K562 (cell line): ENCODE data around the gene SUGP1. TPM values are rescaled to one million over a fixed set of nuclear protein-coding genes. Genes with fewer than 3 reads are reported as not detected.

Source experiments
- DPF2 ChIP-seq: fragments of 450-650 bp; IDR thresholded peaks from 2 replicates; pipeline ENCODE4 v1.6.1; 2016
- HNRNPK ChIP-seq: fragments of 200-400 bp; formaldehyde crosslinking; IDR thresholded peaks from one replicate; pipeline ENCODE4 v1.6.1; 2018; ENCODE audit warnings: mild to moderate bottlenecking, low read depth, low read length; ENCODE audit not compliant: poor library complexity, severe bottlenecking
- KHSRP ChIP-seq: fragments of 450-650 bp; IDR thresholded peaks from 2 replicates; pipeline ENCODE4 v1.6.1; 2017
- MAFG ChIP-seq: fragments of 450-650 bp; conservative IDR thresholded peaks from 2 replicates; pipeline ENCODE4 v1.6.1; 2016; ENCODE audit warnings: missing genetic modification characterization, missing compliant biosample characterization
- NR1H2 ChIP-seq: sonication (generic); formaldehyde crosslinking; IDR thresholded peaks from 2 replicates; pipeline ENCODE4 v1.4.0; 2020; ENCODE audit warnings: mild to moderate bottlenecking, missing genetic modification reagents
- PHF21A ChIP-seq: fragments of 450-650 bp; IDR thresholded peaks from 2 replicates; pipeline ENCODE4 v1.6.1; 2017; ENCODE audit warnings: low read depth, borderline replicate concordance
- RAD21 ChIP-seq, 2 experiments: fragments of 250-450 bp in 1 of 2; fragments of 450-650 bp in 1 of 2; sonication (Bioruptor Pico) in 1 of 2; formaldehyde crosslinking in 1 of 2; IDR thresholded peaks in 1 of 2; conservative IDR thresholded peaks in 1 of 2; 2 replicates each; pipeline versions ENCODE4 v1.4.0 to v1.8.0; 2020 to 2022; ENCODE audit warnings: mild to moderate bottlenecking in 2 of 2, moderate library complexity in 1 of 2
- RBBP5 ChIP-seq: fragments of 200-600 bp; sonication (generic); IDR thresholded peaks from 2 replicates; pipeline ENCODE4 v1.6.1; 2012; ENCODE audit warnings: borderline replicate concordance, mild to moderate bottlenecking, low read length, control low read depth, inconsistent platforms; ENCODE audit not compliant: insufficient read depth, poor library complexity, severe bottlenecking
- ZFP1 ChIP-seq: fragments of 450-650 bp; formaldehyde crosslinking; IDR thresholded peaks from 2 replicates; pipeline ENCODE4 v1.4.0; 2020; ENCODE audit warnings: mild to moderate bottlenecking, mixed read lengths
- ZNF644 ChIP-seq: fragments of 200-800 bp; sonication (Bioruptor generic); IDR thresholded peaks from 2 replicates; pipeline ENCODE4 v1.6.1; 2016; ENCODE audit warnings: low read depth, missing genetic modification characterization, missing compliant biosample characterization
- polyA plus RNA-seq, 8 experiments: library from polyadenylated mRNA; depleted of rRNA in 4 of 8; stranded (reverse) in 5 of 8; unstranded in 3 of 8; fragments of >200 nt; fragmentation: Nextera tagmentation in 2 of 8; fragmentation: Illumina TruSeq in 1 of 8; extraction: Ambion mirVana in 2 of 8; extraction: Trizol in 1 of 8; gene quantifications; 2 replicates each; pipeline versions ENCODE4 v1.2.1 to v1.2.3, GENCODE V29; 2011 to 2014; ENCODE audit warnings: inconsistent platforms in 1 of 8, missing spikeins in 1 of 8
- total RNA-seq, 7 experiments: library from RNA; depleted of rRNA in 6 of 7; stranded (reverse); fragments of >200 nt in 6 of 7; fragmentation: Illumina TruSeq in 2 of 7; extraction: Trizol in 2 of 7; gene quantifications; 2 replicates each; pipeline versions ENCODE4 v1.2.1 to v1.2.3, GENCODE V29; 2011 to 2021; ENCODE audit warnings: low replicate concordance in 1 of 7
- TF ChIP-seq, protein P1 (sequence below): fragments of 450-650 bp; IDR thresholded peaks from 2 replicates; pipeline ENCODE4 v1.6.1; 2016; ENCODE audit warnings: mild to moderate bottlenecking
- TF ChIP-seq, protein P2 (sequence below): fragments of 250-450 bp; sonication (Bioruptor Pico); IDR thresholded peaks from 2 replicates; pipeline ENCODE4 v1.4.0; 2020; ENCODE audit warnings: mild to moderate bottlenecking
- TF ChIP-seq, protein P3 (sequence below): sonication (generic); formaldehyde crosslinking; IDR thresholded peaks from 2 replicates; pipeline ENCODE4 v1.8.0; 2022; ENCODE audit warnings: mild to moderate bottlenecking, missing genetic modification reagents, borderline replicate concordance
- TF ChIP-seq, protein P4 (sequence below): fragments of 450-650 bp; IDR thresholded peaks from 2 replicates; pipeline ENCODE4 v1.6.1; 2018; ENCODE audit not compliant: partially characterized antibody
- TF ChIP-seq, protein P5 (sequence below): sonication (generic); formaldehyde crosslinking; IDR thresholded peaks from 2 replicates; pipeline ENCODE4 v1.8.0; 2022; ENCODE audit warnings: mild to moderate bottlenecking, low read depth, missing genetic modification reagents

The SUGP1 gene
- total and polyA plus RNA-seq, 9 of the 15 experiments (the other 6 are each of a cell fraction or from before 2014, with no cell fraction given): 1.0 to 53.3 (median 32.4) TPM

DNA sequence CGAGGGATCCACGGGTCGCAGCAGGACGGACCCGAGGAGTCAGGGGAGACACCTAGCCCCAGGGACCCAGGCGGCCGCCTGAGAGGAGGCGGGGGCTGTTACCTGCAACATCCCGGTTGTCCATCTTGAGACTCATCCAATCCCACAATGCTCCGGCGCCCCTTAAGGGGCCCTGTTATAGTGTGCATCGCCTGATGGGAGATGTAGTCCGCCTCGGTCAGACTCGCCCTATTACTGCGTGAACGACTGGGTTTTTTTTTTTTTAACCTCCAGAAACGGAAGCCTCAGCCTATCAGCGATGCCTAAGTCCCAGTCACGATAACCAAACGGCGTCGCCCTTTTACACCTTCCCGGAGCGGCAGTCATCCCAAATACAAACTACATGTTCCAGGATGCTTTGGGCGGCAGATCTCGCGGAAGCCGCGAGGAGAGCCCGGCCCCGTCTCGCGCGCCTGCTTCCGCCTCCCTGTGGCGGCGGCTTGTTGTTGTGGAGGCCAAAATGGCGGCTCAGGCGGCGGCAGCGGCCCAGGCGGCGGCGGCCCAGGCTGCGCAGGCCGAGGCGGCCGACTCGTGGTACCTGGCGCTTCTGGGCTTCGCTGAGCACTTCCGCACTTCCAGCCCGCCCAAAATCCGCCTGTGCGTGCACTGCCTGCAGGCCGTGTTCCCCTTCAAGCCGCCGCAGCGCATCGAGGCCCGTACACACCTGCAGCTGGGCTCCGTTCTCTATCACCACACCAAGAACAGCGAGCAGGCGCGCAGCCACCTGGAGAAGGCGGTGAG is at the start of gene SUGP1, which contains the start of gene MAU2 (continued):
- TF ChIP-seq, protein P1, sequence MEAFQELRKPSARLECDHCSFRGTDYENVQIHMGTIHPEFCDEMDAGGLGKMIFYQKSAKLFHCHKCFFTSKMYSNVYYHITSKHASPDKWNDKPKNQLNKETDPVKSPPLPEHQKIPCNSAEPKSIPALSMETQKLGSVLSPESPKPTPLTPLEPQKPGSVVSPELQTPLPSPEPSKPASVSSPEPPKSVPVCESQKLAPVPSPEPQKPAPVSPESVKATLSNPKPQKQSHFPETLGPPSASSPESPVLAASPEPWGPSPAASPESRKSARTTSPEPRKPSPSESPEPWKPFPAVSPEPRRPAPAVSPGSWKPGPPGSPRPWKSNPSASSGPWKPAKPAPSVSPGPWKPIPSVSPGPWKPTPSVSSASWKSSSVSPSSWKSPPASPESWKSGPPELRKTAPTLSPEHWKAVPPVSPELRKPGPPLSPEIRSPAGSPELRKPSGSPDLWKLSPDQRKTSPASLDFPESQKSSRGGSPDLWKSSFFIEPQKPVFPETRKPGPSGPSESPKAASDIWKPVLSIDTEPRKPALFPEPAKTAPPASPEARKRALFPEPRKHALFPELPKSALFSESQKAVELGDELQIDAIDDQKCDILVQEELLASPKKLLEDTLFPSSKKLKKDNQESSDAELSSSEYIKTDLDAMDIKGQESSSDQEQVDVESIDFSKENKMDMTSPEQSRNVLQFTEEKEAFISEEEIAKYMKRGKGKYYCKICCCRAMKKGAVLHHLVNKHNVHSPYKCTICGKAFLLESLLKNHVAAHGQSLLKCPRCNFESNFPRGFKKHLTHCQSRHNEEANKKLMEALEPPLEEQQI: no peak
- TF ChIP-seq KHSRP (no peak), MAFG (tag) (no peak), PHF21A (no peak), ZFP1 (CRISPR knock-in tag) (no peak), RBBP5 (peak; percentile 77), DPF2 (no peak), NR1H2 (CRISPR knock-in tag) (peak; percentile 86; the same call in 1 of the 2 replicates), HNRNPK (no peak), RAD21 (CRISPR knock-in tag; conservative IDR thresholded peaks at IDR 0.05 in 1 of 2, IDR thresholded peaks at IDR 0.05 in 1 of 2) (peak in 1 of 2 experiments; percentile 26; a peak in 1 of 4 replicates), ZNF644 (tag) (peak; percentile 94)
- TF ChIP-seq, protein P2, sequence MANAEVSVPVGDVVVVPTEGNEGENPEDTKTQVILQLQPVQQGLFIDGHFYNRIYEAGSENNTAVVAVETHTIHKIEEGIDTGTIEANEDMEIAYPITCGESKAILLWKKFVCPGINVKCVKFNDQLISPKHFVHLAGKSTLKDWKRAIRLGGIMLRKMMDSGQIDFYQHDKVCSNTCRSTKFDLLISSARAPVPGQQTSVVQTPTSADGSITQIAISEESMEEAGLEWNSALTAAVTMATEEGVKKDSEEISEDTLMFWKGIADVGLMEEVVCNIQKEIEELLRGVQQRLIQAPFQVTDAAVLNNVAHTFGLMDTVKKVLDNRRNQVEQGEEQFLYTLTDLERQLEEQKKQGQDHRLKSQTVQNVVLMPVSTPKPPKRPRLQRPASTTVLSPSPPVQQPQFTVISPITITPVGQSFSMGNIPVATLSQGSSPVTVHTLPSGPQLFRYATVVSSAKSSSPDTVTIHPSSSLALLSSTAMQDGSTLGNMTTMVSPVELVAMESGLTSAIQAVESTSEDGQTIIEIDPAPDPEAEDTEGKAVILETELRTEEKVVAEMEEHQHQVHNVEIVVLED (CRISPR knock-in tag): 0 out of 2 replicates have a peak, but pooled peaks have one; percentile 39
- TF ChIP-seq, protein P3, sequence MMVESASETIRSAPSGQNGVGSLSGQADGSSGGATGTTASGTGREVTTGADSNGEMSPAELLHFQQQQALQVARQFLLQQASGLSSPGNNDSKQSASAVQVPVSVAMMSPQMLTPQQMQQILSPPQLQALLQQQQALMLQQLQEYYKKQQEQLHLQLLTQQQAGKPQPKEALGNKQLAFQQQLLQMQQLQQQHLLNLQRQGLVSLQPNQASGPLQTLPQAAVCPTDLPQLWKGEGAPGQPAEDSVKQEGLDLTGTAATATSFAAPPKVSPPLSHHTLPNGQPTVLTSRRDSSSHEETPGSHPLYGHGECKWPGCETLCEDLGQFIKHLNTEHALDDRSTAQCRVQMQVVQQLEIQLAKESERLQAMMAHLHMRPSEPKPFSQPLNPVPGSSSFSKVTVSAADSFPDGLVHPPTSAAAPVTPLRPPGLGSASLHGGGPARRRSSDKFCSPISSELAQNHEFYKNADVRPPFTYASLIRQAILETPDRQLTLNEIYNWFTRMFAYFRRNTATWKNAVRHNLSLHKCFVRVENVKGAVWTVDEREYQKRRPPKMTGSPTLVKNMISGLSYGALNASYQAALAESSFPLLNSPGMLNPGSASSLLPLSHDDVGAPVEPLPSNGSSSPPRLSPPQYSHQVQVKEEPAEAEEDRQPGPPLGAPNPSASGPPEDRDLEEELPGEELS (CRISPR knock-in tag): 0 out of 2 replicates have a peak, but pooled peaks have one; percentile 21
- TF ChIP-seq, protein P4, sequence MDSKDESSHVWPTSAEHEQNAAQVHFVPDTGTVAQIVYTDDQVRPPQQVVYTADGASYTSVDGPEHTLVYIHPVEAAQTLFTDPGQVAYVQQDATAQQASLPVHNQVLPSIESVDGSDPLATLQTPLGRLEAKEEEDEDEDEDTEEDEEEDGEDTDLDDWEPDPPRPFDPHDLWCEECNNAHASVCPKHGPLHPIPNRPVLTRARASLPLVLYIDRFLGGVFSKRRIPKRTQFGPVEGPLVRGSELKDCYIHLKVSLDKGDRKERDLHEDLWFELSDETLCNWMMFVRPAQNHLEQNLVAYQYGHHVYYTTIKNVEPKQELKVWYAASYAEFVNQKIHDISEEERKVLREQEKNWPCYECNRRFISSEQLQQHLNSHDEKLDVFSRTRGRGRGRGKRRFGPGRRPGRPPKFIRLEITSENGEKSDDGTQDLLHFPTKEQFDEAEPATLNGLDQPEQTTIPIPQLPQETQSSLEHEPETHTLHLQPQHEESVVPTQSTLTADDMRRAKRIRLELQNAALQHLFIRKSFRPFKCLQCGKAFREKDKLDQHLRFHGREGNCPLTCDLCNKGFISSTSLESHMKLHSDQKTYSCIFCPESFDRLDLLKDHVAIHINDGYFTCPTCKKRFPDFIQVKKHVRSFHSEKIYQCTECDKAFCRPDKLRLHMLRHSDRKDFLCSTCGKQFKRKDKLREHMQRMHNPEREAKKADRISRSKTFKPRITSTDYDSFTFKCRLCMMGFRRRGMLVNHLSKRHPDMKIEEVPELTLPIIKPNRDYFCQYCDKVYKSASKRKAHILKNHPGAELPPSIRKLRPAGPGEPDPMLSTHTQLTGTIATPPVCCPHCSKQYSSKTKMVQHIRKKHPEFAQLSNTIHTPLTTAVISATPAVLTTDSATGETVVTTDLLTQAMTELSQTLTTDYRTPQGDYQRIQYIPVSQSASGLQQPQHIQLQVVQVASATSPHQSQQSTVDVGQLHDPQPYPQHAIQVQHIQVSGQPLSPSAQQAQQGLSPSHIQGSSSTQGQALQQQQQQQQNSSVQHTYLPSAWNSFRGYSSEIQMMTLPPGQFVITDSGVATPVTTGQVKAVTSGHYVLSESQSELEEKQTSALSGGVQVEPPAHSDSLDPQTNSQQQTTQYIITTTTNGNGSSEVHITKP: no peak
- TF ChIP-seq, protein P5, sequence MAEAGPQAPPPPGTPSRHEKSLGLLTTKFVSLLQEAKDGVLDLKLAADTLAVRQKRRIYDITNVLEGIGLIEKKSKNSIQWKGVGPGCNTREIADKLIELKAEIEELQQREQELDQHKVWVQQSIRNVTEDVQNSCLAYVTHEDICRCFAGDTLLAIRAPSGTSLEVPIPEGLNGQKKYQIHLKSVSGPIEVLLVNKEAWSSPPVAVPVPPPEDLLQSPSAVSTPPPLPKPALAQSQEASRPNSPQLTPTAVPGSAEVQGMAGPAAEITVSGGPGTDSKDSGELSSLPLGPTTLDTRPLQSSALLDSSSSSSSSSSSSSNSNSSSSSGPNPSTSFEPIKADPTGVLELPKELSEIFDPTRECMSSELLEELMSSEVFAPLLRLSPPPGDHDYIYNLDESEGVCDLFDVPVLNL (CRISPR knock-in tag): no peak
